Smooth muscle cell of the brain vasculature (primary cell): ENCODE data around the gene KRTAP22-1.

Experiments
- DNase-seq: peaks from one replicate; pipeline ENCODE4 v3.0.0-alpha.2; 2012; ENCODE audit warnings: low read depth, low spot score

The KRTAP22-1 gene

GRCh38 chr21:30625449-30626165, 24.7 kb downstream of the KRTAP22-1 start:
- no peak for DNase-seq

GRCh38 chr21:30628109-30628508, 27.2 kb downstream of the KRTAP22-1 start:
- DNase-seq = no peak

GRCh38 chr21:30629200-30629599, 28.3 kb downstream of the KRTAP22-1 start:
- no peak for DNase-seq

- no peak for DNase-seq
These were observed 34.0 kb downstream of the KRTAP22-1 start, which contains the start of gene KRTAP20-2 for GRCh38 chr21:30634906-30635305. KRTAP20-2 (plus strand) TSS chr21:30635206; CDS start chr21:30635264, 58 bp downstream.

- DNase-seq = no peak
These were observed 37.8 kb downstream of the KRTAP22-1 start for GRCh38 chr21:30638686-30639085.

- no peak for DNase-seq
These were observed 41.7 kb downstream of the KRTAP22-1 start, which contains the start of gene KRTAP20-3 for GRCh38 chr21:30642564-30642963. KRTAP20-3 (plus strand) TSS chr21:30642864.

GRCh38 chr21:30646904-30647414, 46.1 kb downstream of the KRTAP22-1 start:
- DNase-seq = no peak
